ENCODE measurements around the gene DMXL2.

Gene DMXL2

GRCh38 chr15:51443282-51443914 lies 179.2 kb downstream of the DMXL2 start:
- Histone ChIP-seq H3K36me3 (replicated peaks in 1 of 2; ENCODE audit: control insufficient read depth in 2 of 2, insufficient read depth in 2 of 2, low read length in 2 of 2) (peaks cover 3 to 13% of the 10 kb centered on the region in 2 donors), H3K9me3 (replicated peaks in 1 of 2; ENCODE audit: control insufficient read depth in 2 of 2, insufficient read depth in 1 of 2, low read depth in 1 of 2, low read length in 2 of 2) (no peaks in the 10 kb centered on the region), H3K27ac (replicated peaks; ENCODE audit: low read length) (no peak overlapping the region), H3K4me1 (ENCODE audit: control insufficient read depth in 2 of 2, insufficient read depth in 1 of 2, low read depth in 1 of 2, low read length in 2 of 2) (no peaks in the 10 kb centered on the region), H3K27me3 (ENCODE audit: control insufficient read depth in 3 of 3, insufficient read depth in 3 of 3, low read depth in 1 of 3, low read length in 3 of 3) (no peaks in the 10 kb centered on the region), H2AFZ (ENCODE audit: low read length) (no peak overlapping the region), H3K23ac (ENCODE audit: low read depth, low read length, poor library complexity) (peak overlapping the region; percentile 48), H3K4me3 (ENCODE audit: low read length in 2 of 2) (no peak overlapping the region), H3K14ac (ENCODE audit: low read length) (no peak overlapping the region), H2BK5ac (ENCODE audit: low read length) (peak overlapping the region; percentile 70), H2AK5ac (ENCODE audit: low read depth, low read length) (peak overlapping the region; percentile 65), H2BK12ac (ENCODE audit: low read length) (no peak overlapping the region), H4K8ac (ENCODE audit: low read depth, low read length) (no peak overlapping the region), H3K4ac (ENCODE audit: low read length) (no peak overlapping the region), H3K18ac (ENCODE audit: low read length) (peak overlapping the region; percentile 1), H3K9ac (ENCODE audit: low read depth, low read length, poor library complexity) (peak overlapping the region; percentile 16), H3K4me2 (ENCODE audit: insufficient read depth, low read length, poor library complexity, severe bottlenecking) (no peak overlapping the region), H2BK120ac (ENCODE audit: low read depth, low read length) (no peak overlapping the region), H4K91ac (ENCODE audit: low read depth, low read length, poor library complexity) (no peak overlapping the region), H3K79me1 (ENCODE audit: low read depth, low read length) (no peaks in the 10 kb centered on the region), H2BK15ac (ENCODE audit: low read length) (no peak overlapping the region)
- no peak for DNase-seq (ENCODE audit: low spot score)
- no CpG with 5 or more reads among the region's 4 CpGs for WGBS, 2 donors (ENCODE audit: extremely low coverage in 2 of 2, insufficient read length in 2 of 2, insufficient replicate concordance in 1 of 2)

GRCh38 chr15:51438526-51438925 lies 184.0 kb downstream of the DMXL2 start:
- peaks cover 0 to 1% of the 10 kb centered on the region in 2 donors for H3K36me3 ChIP-seq (replicated peaks in 1 of 2; ENCODE audit: control insufficient read depth in 2 of 2, insufficient read depth in 2 of 2, low read length in 2 of 2)
- no peaks in the 10 kb centered on the region for H3K9me3 ChIP-seq (replicated peaks in 1 of 2; ENCODE audit: control insufficient read depth in 2 of 2, insufficient read depth in 1 of 2, low read depth in 1 of 2, low read length in 2 of 2)
- no peak overlapping the region for H3K23ac ChIP-seq (ENCODE audit: low read depth, low read length, poor library complexity)
- H3K4me1 ChIP-seq (ENCODE audit: control insufficient read depth in 2 of 2, insufficient read depth in 1 of 2, low read depth in 1 of 2, low read length in 2 of 2) = no peaks in the 10 kb centered on the region
- no peak overlapping the region for H2BK15ac ChIP-seq (ENCODE audit: low read length)
- no peak overlapping the region for H3K9ac ChIP-seq (ENCODE audit: low read depth, low read length, poor library complexity)
- H3K14ac ChIP-seq (ENCODE audit: low read length) = no peak overlapping the region
- no peak overlapping the region for H3K4ac ChIP-seq (ENCODE audit: low read length)
- H3K79me1 ChIP-seq (ENCODE audit: low read depth, low read length) = no peaks in the 10 kb centered on the region
- H2AK5ac ChIP-seq (ENCODE audit: low read depth, low read length) = no peak overlapping the region
- no peak overlapping the region for H2BK5ac ChIP-seq (ENCODE audit: low read length)
- no peak overlapping the region for H2BK120ac ChIP-seq (ENCODE audit: low read depth, low read length)
- no peak overlapping the region for H2AFZ ChIP-seq (ENCODE audit: low read length)
- no peak for DNase-seq (ENCODE audit: low spot score)
- no peaks in the 10 kb centered on the region for H3K27me3 ChIP-seq (ENCODE audit: control insufficient read depth in 3 of 3, insufficient read depth in 3 of 3, low read depth in 1 of 3, low read length in 3 of 3)
- H2BK12ac ChIP-seq (ENCODE audit: low read length) = no peak overlapping the region
- H3K4me3 ChIP-seq (ENCODE audit: low read length in 2 of 2) = no peak overlapping the region
- H4K8ac ChIP-seq (ENCODE audit: low read depth, low read length) = no peak overlapping the region
- H3K27ac ChIP-seq (replicated peaks; ENCODE audit: low read length) = no peak overlapping the region
- H4K91ac ChIP-seq (ENCODE audit: low read depth, low read length, poor library complexity) = no peak overlapping the region
- WGBS, 2 donors (ENCODE audit: extremely low coverage in 2 of 2, insufficient read length in 2 of 2, insufficient replicate concordance in 1 of 2) = no CpG with 5 or more reads among the region's 2 CpGs
- H3K4me2 ChIP-seq (ENCODE audit: insufficient read depth, low read length, poor library complexity, severe bottlenecking) = no peak overlapping the region
- H3K18ac ChIP-seq (ENCODE audit: low read length) = no peak overlapping the region

- Histone ChIP-seq H3K79me1 (ENCODE audit: low read depth, low read length) (no peaks in the 10 kb centered on the region), H3K23ac (ENCODE audit: low read depth, low read length, poor library complexity) (no peak overlapping the region), H3K36me3 (replicated peaks in 1 of 2; ENCODE audit: control insufficient read depth in 2 of 2, insufficient read depth in 2 of 2, low read length in 2 of 2) (no peaks in the 10 kb centered on the region), H3K14ac (ENCODE audit: low read length) (no peak overlapping the region), H3K4me1 (ENCODE audit: control insufficient read depth in 2 of 2, insufficient read depth in 1 of 2, low read depth in 1 of 2, low read length in 2 of 2) (no peaks in the 10 kb centered on the region), H2BK5ac (ENCODE audit: low read length) (no peak overlapping the region), H2AFZ (ENCODE audit: low read length) (no peak overlapping the region), H3K18ac (ENCODE audit: low read length) (no peak overlapping the region), H3K9me3 (replicated peaks in 1 of 2; ENCODE audit: control insufficient read depth in 2 of 2, insufficient read depth in 1 of 2, low read depth in 1 of 2, low read length in 2 of 2) (peaks cover 0 to 3% of the 10 kb centered on the region in 2 donors), H2BK120ac (ENCODE audit: low read depth, low read length) (no peak overlapping the region), H3K4me3 (ENCODE audit: low read length in 2 of 2) (no peak overlapping the region), H3K27ac (replicated peaks; ENCODE audit: low read length) (no peak overlapping the region), H4K8ac (ENCODE audit: low read depth, low read length) (no peak overlapping the region), H3K4me2 (ENCODE audit: insufficient read depth, low read length, poor library complexity, severe bottlenecking) (no peak overlapping the region), H4K91ac (ENCODE audit: low read depth, low read length, poor library complexity) (no peak overlapping the region), H3K9ac (ENCODE audit: low read depth, low read length, poor library complexity) (no peak overlapping the region), H3K27me3 (ENCODE audit: control insufficient read depth in 3 of 3, insufficient read depth in 3 of 3, low read depth in 1 of 3, low read length in 3 of 3) (no peaks in the 10 kb centered on the region), H3K4ac (ENCODE audit: low read length) (no peak overlapping the region), H2BK15ac (ENCODE audit: low read length) (no peak overlapping the region), H2BK12ac (ENCODE audit: low read length) (no peak overlapping the region), H2AK5ac (ENCODE audit: low read depth, low read length) (no peak overlapping the region)
- DNase-seq (ENCODE audit: low spot score) = no peak
- WGBS, 2 donors (ENCODE audit: extremely low coverage in 2 of 2, insufficient read length in 2 of 2, insufficient replicate concordance in 1 of 2) = no CpG with 5 or more reads among the region's 1 CpG
Measured at GRCh38 chr15:51425517-51426040, 197.0 kb downstream of the DMXL2 start.

- no peak overlapping the region for H2BK15ac ChIP-seq (ENCODE audit: low read length)
- WGBS, 2 donors (ENCODE audit: extremely low coverage in 2 of 2, insufficient read length in 2 of 2, insufficient replicate concordance in 1 of 2) = no CpG with 5 or more reads among the region's 1 CpG
- H3K27me3 ChIP-seq (ENCODE audit: control insufficient read depth in 3 of 3, insufficient read depth in 3 of 3, low read depth in 1 of 3, low read length in 3 of 3) = no peaks in the 10 kb centered on the region
Measured at GRCh38 chr15:51424780-51425179, 197.8 kb downstream of the DMXL2 start.

More at GRCh38 chr15:51424780-51425179, 197.8 kb downstream of the DMXL2 start:
- Histone ChIP-seq H4K8ac (ENCODE audit: low read depth, low read length) (no peak overlapping the region), H3K23ac (ENCODE audit: low read depth, low read length, poor library complexity) (no peak overlapping the region), H3K9ac (ENCODE audit: low read depth, low read length, poor library complexity) (no peak overlapping the region), H3K27ac (replicated peaks; ENCODE audit: low read length) (no peak overlapping the region), H3K4ac (ENCODE audit: low read length) (no peak overlapping the region), H3K9me3 (replicated peaks in 1 of 2; ENCODE audit: control insufficient read depth in 2 of 2, insufficient read depth in 1 of 2, low read depth in 1 of 2, low read length in 2 of 2) (peaks cover 0 to 3% of the 10 kb centered on the region in 2 donors), H2BK120ac (ENCODE audit: low read depth, low read length) (no peak overlapping the region), H3K79me1 (ENCODE audit: low read depth, low read length) (no peaks in the 10 kb centered on the region), H2BK12ac (ENCODE audit: low read length) (no peak overlapping the region), H2AFZ (ENCODE audit: low read length) (no peak overlapping the region), H3K4me1 (ENCODE audit: control insufficient read depth in 2 of 2, insufficient read depth in 1 of 2, low read depth in 1 of 2, low read length in 2 of 2) (no peaks in the 10 kb centered on the region), H2AK5ac (ENCODE audit: low read depth, low read length) (no peak overlapping the region), H4K91ac (ENCODE audit: low read depth, low read length, poor library complexity) (no peak overlapping the region), H2BK5ac (ENCODE audit: low read length) (no peak overlapping the region), H3K18ac (ENCODE audit: low read length) (no peak overlapping the region), H3K36me3 (replicated peaks in 1 of 2; ENCODE audit: control insufficient read depth in 2 of 2, insufficient read depth in 2 of 2, low read length in 2 of 2) (no peaks in the 10 kb centered on the region), H3K4me2 (ENCODE audit: insufficient read depth, low read length, poor library complexity, severe bottlenecking) (no peak overlapping the region), H3K14ac (ENCODE audit: low read length) (no peak overlapping the region), H3K4me3 (ENCODE audit: low read length in 2 of 2) (no peak overlapping the region)
- DNase-seq (ENCODE audit: low spot score) = no peak
